ENCODE results near the gene SPTSSA.
A peak's percentile ranks its signal among the peaks of the same experiment; 100 is the strongest.

- TF ChIP-seq MAX (IDR thresholded peaks at IDR 0.05; ENCODE audit: low read depth) (peak; percentile 54; the same call in 1 of the 2 replicates), CTCF (IDR thresholded peaks at IDR 0.05) (no peak), REST (IDR thresholded peaks at IDR 0.05; ENCODE audit: low read depth, low read length) (no peak), MXI1 (IDR thresholded peaks at IDR 0.05; ENCODE audit: low read depth, low read length) (peak; percentile 74; the same call in 1 of the 2 replicates), JUND (IDR thresholded peaks at IDR 0.05) (no peak), POLR2AphosphoS5 (IDR thresholded peaks at IDR 0.05; ENCODE audit: low read depth, low read length) (peak; percentile 90), RAD21 (IDR thresholded peaks at IDR 0.05; ENCODE audit: low read length) (no peak), FOSL2 (IDR thresholded peaks at IDR 0.05; ENCODE audit: borderline replicate concordance, low read depth) (no peak; the same call in 1 of the 2 replicates), EP300 (IDR thresholded peaks at IDR 0.05; ENCODE audit: borderline replicate concordance in 1 of 2, low read depth in 1 of 2, low read length in 1 of 2) (no peak), RFX5 (IDR thresholded peaks at IDR 0.05; ENCODE audit: low read length) (0 out of 2 replicates have a peak, but pooled peaks have one; percentile 37), TCF12 (IDR thresholded peaks at IDR 0.05) (no peak)
These were observed at the start of gene SPTSSA for GRCh38 chr14:34462132-34462893.

Measured in SK-N-SH (cell line).